Thoracic aorta (tissue), 2 donors: ENCODE measurements around the gene CXCL8. TPM values are rescaled to one million over a fixed set of nuclear protein-coding genes. Genes with fewer than 3 reads are reported as not detected.

Experiments used
- ATAC-seq: fragments of 150-250 bp; one replicate; pipeline ENCODE4 v1.8.0; 2017; ENCODE audit warnings: low read depth; ENCODE audit not compliant: insufficient number of reproducible peaks, low FRiP score
- DNase-seq: peaks from one replicate; pipeline ENCODE4 v3.0.0-alpha.2; 2020; ENCODE audit warnings: low spot score
- H3K27ac ChIP-seq, 2 donors: fragments of 200-600 bp; sonication (generic); 1 replicate in 1 of 2; 2 replicates in 1 of 2; pipeline ENCODE4 v1.5.1; 2016; ENCODE audit warnings: mild to moderate bottlenecking in 2 of 2, moderate library complexity in 2 of 2
- H3K27me3 ChIP-seq: fragments of 200-600 bp; sonication (generic); replicated peaks from 2 replicates; pipeline ENCODE4 v1.6.0; 2016; ENCODE audit warnings: mild to moderate bottlenecking; ENCODE audit not compliant: insufficient read depth
- H3K36me3 ChIP-seq: fragments of 200-600 bp; sonication (generic); one replicate; pipeline ENCODE4 v1.5.1; 2016
- H3K4me1 ChIP-seq, 2 donors: fragments of 200-600 bp; sonication (generic); 1 replicate in 1 of 2; 2 replicates in 1 of 2; pipeline versions ENCODE4 v1.5.1 to v1.6.0; 2016; ENCODE audit warnings: low read depth in 2 of 2, mild to moderate bottlenecking in 1 of 2; ENCODE audit not compliant: control insufficient read depth in 1 of 2
- H3K4me3 ChIP-seq: fragments of 200-600 bp; sonication (generic); 2 replicates; pipeline ENCODE4 v1.5.1; 2016; ENCODE audit warnings: mild to moderate bottlenecking
- H3K9me3 ChIP-seq: fragments of 200-600 bp; sonication (generic); 2 replicates; pipeline ENCODE4 v1.5.1; 2016
- CTCF ChIP-seq: fragments of 200-600 bp; sonication (generic); IDR thresholded peaks from one replicate; pipeline ENCODE4 v1.5.1; 2019; ENCODE audit warnings: antibody characterized with exemption
- total RNA-seq, 2 donors: library from RNA; depleted of rRNA; stranded (reverse); fragments of >200 nt; gene quantifications; one replicate each; pipeline versions ENCODE4 v1.1.0 to v1.2.3, GENCODE V29; 2016

The CXCL8 gene
- total RNA-seq, 2 donors from 2014 or later: 5.4 to 6.9 TPM

GRCh38 chr4:73729534-73730165, 10.7 kb upstream of the CXCL8 start:
- ATAC-seq (peak; percentile 86), DNase-seq (peak; percentile 37)
- no peaks in the 10 kb centered on the region for H3K36me3 ChIP-seq
- no peaks in the 10 kb centered on the region for H3K9me3 ChIP-seq
- H3K27me3 ChIP-seq: no peaks in the 10 kb centered on the region
- peak; percentile 81 for TF ChIP-seq CTCF
- H3K4me1 ChIP-seq: peaks cover 0 to 20% of the 10 kb centered on the region in 2 donors
- no peak overlapping the region for H3K4me3 ChIP-seq
- H3K27ac ChIP-seq: no peak overlapping the region

- Histone ChIP-seq H3K27me3 (no peaks in the 10 kb centered on the region), H3K9me3 (no peaks in the 10 kb centered on the region), H3K4me1 (peaks cover 0 to 22% of the 10 kb centered on the region in 2 donors), H3K4me3 (no peak overlapping the region), H3K36me3 (no peaks in the 10 kb centered on the region), H3K27ac (no peak overlapping the region)
- DNase-seq (no peak), ATAC-seq (no peak)
- no peak for TF ChIP-seq CTCF
These were observed 10.1 kb upstream of the CXCL8 start for GRCh38 chr4:73730292-73730691.

- Histone ChIP-seq H3K27ac (no peak overlapping the region), H3K36me3 (no peaks in the 10 kb centered on the region), H3K9me3 (no peaks in the 10 kb centered on the region), H3K4me1 (peaks cover 0 to 22% of the 10 kb centered on the region in 2 donors), H3K4me3 (no peak overlapping the region), H3K27me3 (no peaks in the 10 kb centered on the region)
- no peak for DNase-seq
- no peak for TF ChIP-seq CTCF
- no peak for ATAC-seq
These were observed 9.5 kb upstream of the CXCL8 start for GRCh38 chr4:73730867-73731266.

GRCh38 chr4:73731968-73732610, 8.3 kb upstream of the CXCL8 start:
- DNase-seq (no peak), ATAC-seq (no peak)

More at GRCh38 chr4:73731968-73732610, 8.3 kb upstream of the CXCL8 start:
- Histone ChIP-seq H3K9me3 (no peaks in the 10 kb centered on the region), H3K4me1 (peaks cover 0 to 16% of the 10 kb centered on the region in 2 donors), H3K4me3 (no peak overlapping the region), H3K27me3 (no peaks in the 10 kb centered on the region), H3K36me3 (no peaks in the 10 kb centered on the region), H3K27ac (no peak overlapping the region)
- no peak for TF ChIP-seq CTCF
